DMS79 (cell line): ENCODE data around the gene MYMX.
"Not testable (repeated sequence)": the region's sequence is repeated elsewhere in the genome, so short reads cannot be mapped to it uniquely, and the experiment has no call there.

Experiments used
- DNase-seq: peaks from one replicate; lab custom pipeline; 2025; lab: John Stamatoyannopoulos, UW

Gene MYMX

GRCh38 chr6:44216677-44217331 lies at the start of gene MYMX:
TSS of gene MYMX (plus strand) at chr6:44216926. CDS start at chr6:44217472, 546 bp downstream.
- no peak for DNase-seq

- no peak for DNase-seq
These were observed 49.2 kb upstream of the MYMX start for GRCh38 chr6:44167567-44167966.

GRCh38 chr6:44169154-44169553 lies 47.6 kb upstream of the MYMX start:
- no peak for DNase-seq

- DNase-seq: no peak
These were observed 46.7 kb upstream of the MYMX start for GRCh38 chr6:44169886-44170570.

GRCh38 chr6:44171899-44172546 lies 44.7 kb upstream of the MYMX start:
- no peak for DNase-seq

- DNase-seq: peak; percentile 19
These were observed 43.8 kb upstream of the MYMX start for GRCh38 chr6:44172731-44173500.

GRCh38 chr6:44176130-44176761 lies 40.5 kb upstream of the MYMX start:
- DNase-seq: no peak

GRCh38 chr6:44176762-44177509 lies 39.8 kb upstream of the MYMX start:
- no peak for DNase-seq

- DNase-seq: no peak
These were observed 38.9 kb upstream of the MYMX start for GRCh38 chr6:44177691-44178423.

GRCh38 chr6:44178424-44179071 lies 38.2 kb upstream of the MYMX start:
- DNase-seq: no peak

GRCh38 chr6:44179072-44179536 lies 37.6 kb upstream of the MYMX start:
- no peak for DNase-seq

- no peak for DNase-seq
These were observed 37.1 kb upstream of the MYMX start for GRCh38 chr6:44179648-44180047.

GRCh38 chr6:44180406-44180805 lies 36.3 kb upstream of the MYMX start:
- no peak for DNase-seq

GRCh38 chr6:44180886-44181285 lies 35.8 kb upstream of the MYMX start:
- no peak for DNase-seq

- not testable (repeated sequence) for DNase-seq
These were observed 34.9 kb upstream of the MYMX start for GRCh38 chr6:44181784-44182183.

GRCh38 chr6:44182911-44183390 lies 33.8 kb upstream of the MYMX start:
- DNase-seq: no peak

GRCh38 chr6:44183783-44184182 lies 32.9 kb upstream of the MYMX start:
- no peak for DNase-seq

GRCh38 chr6:44185356-44185755 lies 31.4 kb upstream of the MYMX start:
- not testable (repeated sequence) for DNase-seq

GRCh38 chr6:44185953-44186634 lies 30.6 kb upstream of the MYMX start:
- no peak for DNase-seq
